ENCODE measurements around the gene GIT1. TPM values are rescaled to one million over a fixed set of nuclear protein-coding genes. Genes with fewer than 3 reads are reported as not detected.

The GIT1 gene
- total and polyA plus RNA-seq, 2 experiments from 2014 or later = 15.9 to 60.9 TPM

DNA sequence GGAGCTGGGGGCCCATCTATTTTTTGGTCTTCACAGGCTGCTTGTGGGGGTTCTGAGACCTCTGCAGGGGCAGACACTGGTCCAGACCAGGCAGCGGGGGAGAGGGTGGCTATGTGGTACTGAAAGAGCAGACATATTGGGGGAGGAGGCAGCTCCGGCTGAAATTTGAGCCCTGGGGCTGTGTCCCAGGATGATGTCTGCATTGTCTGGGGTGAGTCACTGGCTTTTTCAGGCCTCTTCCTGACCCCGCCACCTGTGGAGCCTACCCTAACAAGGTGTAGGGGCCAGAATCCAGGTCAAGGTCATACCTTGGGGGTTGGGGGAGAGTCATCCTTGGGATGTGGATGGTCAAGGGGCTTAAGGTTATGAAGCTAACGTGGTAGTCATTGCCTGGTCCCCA is 30.8 kb upstream of the GIT1 start:
- peaks cover 5% of the 10 kb centered on the region; the same call in 1 of the 2 replicates for H4K20me1 ChIP-seq (replicated peaks; ENCODE audit: insufficient read depth)
- H3K27me3 Mint-ChIP-seq (ENCODE audit: insufficient read depth, low read depth, poor library complexity) = peaks cover 61% of the 10 kb centered on the region
- no peak overlapping the region for H3K27ac Mint-ChIP-seq
- peaks cover 83% of the 10 kb centered on the region for H3K27me3 ChIP-seq (ENCODE audit: insufficient read depth)
- no peaks in the 10 kb centered on the region for H3K79me2 ChIP-seq (replicated peaks; ENCODE audit: insufficient read depth)
- H3K4me1 Mint-ChIP-seq = peaks cover 42% of the 10 kb centered on the region
- H3K4me1 ChIP-seq (ENCODE audit: insufficient read depth) = peaks cover 31% of the 10 kb centered on the region
- 0 out of 2 replicates have a peak, but pooled peaks cover 4% of the 10 kb centered on the region for H3K9me2 ChIP-seq (ENCODE audit: insufficient read depth)
- H3K4me3 Mint-ChIP-seq = no peak overlapping the region; the same call in 2 of the 3 replicates
- DNase-seq (ENCODE audit: low spot score) = peak; percentile 58
- no peaks in the 10 kb centered on the region for H3K36me3 ChIP-seq (ENCODE audit: insufficient read depth)
- H3K27ac ChIP-seq (ENCODE audit: low read depth) = no peak overlapping the region
- no peak for ATAC-seq
- no peak overlapping the region for H2AFZ ChIP-seq
- no peak overlapping the region; the same call in 1 of the 2 replicates for H3K4me2 ChIP-seq
- no peaks in the 10 kb centered on the region; the same call in 1 of the 3 replicates for H3K9me3 Mint-ChIP-seq
- H3K4me3 ChIP-seq = no peak overlapping the region
- H3F3A ChIP-seq (replicated peaks; ENCODE audit: low read depth) = peaks cover 4% of the 10 kb centered on the region; the same call in 1 of the 2 replicates
- TF ChIP-seq EZH2phosphoT487 (IDR thresholded peaks at IDR 0.05; ENCODE audit: unreplicated experiment) (no peak), POLR2AphosphoS5 (IDR thresholded peaks at IDR 0.05; ENCODE audit: low read depth) (no peak)
- TF ChIP-seq, protein P1, sequence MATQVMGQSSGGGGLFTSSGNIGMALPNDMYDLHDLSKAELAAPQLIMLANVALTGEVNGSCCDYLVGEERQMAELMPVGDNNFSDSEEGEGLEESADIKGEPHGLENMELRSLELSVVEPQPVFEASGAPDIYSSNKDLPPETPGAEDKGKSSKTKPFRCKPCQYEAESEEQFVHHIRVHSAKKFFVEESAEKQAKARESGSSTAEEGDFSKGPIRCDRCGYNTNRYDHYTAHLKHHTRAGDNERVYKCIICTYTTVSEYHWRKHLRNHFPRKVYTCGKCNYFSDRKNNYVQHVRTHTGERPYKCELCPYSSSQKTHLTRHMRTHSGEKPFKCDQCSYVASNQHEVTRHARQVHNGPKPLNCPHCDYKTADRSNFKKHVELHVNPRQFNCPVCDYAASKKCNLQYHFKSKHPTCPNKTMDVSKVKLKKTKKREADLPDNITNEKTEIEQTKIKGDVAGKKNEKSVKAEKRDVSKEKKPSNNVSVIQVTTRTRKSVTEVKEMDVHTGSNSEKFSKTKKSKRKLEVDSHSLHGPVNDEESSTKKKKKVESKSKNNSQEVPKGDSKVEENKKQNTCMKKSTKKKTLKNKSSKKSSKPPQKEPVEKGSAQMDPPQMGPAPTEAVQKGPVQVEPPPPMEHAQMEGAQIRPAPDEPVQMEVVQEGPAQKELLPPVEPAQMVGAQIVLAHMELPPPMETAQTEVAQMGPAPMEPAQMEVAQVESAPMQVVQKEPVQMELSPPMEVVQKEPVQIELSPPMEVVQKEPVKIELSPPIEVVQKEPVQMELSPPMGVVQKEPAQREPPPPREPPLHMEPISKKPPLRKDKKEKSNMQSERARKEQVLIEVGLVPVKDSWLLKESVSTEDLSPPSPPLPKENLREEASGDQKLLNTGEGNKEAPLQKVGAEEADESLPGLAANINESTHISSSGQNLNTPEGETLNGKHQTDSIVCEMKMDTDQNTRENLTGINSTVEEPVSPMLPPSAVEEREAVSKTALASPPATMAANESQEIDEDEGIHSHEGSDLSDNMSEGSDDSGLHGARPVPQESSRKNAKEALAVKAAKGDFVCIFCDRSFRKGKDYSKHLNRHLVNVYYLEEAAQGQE (IDR thresholded peaks at IDR 0.05; ENCODE audit: unreplicated experiment) = no peak
- H3K36me3 Mint-ChIP-seq (ENCODE audit: low read depth) = no peaks in the 10 kb centered on the region; the same call in 2 of the 3 replicates

DNA sequence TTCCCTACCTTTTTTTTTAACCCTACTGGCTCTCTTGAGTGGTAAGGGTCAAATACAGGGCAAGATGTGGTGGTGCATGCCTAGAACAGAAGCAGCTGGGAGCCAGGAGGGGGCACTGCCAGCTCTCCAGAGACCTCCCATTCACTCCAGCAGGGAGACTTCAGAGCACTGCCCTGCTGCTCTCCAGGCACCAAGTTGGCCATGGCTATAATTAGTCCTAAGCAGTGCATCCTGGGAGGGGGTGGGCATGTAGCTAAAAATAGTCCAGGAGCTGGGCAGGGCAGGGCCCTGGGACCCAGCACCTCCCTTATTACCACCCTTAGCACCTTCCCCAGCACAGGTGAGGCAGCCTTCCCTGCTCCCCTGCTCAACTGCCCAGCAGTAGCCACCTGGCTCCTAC is 29.8 kb upstream of the GIT1 start:
- Histone ChIP-seq H3K27ac (ENCODE audit: low read depth) (no peak overlapping the region), H4K20me1 (replicated peaks; ENCODE audit: insufficient read depth) (peaks cover 5% of the 10 kb centered on the region; the same call in 1 of the 2 replicates), H3F3A (replicated peaks; ENCODE audit: low read depth) (peaks cover 4% of the 10 kb centered on the region; the same call in 1 of the 2 replicates), H3K79me2 (replicated peaks; ENCODE audit: insufficient read depth) (no peaks in the 10 kb centered on the region), H3K4me3 (no peak overlapping the region), H2AFZ (no peak overlapping the region), H3K4me1 (ENCODE audit: insufficient read depth) (peaks cover 38% of the 10 kb centered on the region), H3K36me3 (ENCODE audit: insufficient read depth) (no peaks in the 10 kb centered on the region), H3K4me2 (no peak overlapping the region), H3K9me2 (ENCODE audit: insufficient read depth) (0 out of 2 replicates have a peak, but pooled peaks cover under 1% of the 10 kb centered on the region), H3K27me3 (ENCODE audit: insufficient read depth) (peaks cover 90% of the 10 kb centered on the region)
- ATAC-seq (no peak), DNase-seq (ENCODE audit: low spot score) (peak; percentile 66)
- Mint-ChIP-seq H3K27me3 (ENCODE audit: insufficient read depth, low read depth, poor library complexity) (peaks cover 67% of the 10 kb centered on the region), H3K36me3 (ENCODE audit: low read depth) (no peaks in the 10 kb centered on the region; the same call in 2 of the 3 replicates), H3K4me3 (no peak overlapping the region), H3K9me3 (no peaks in the 10 kb centered on the region; the same call in 1 of the 3 replicates), H3K4me1 (peaks cover 46% of the 10 kb centered on the region), H3K27ac (no peak overlapping the region)
- no peak for TF ChIP-seq CREB1 (CRISPR knock-in tag; IDR thresholded peaks at IDR 0.05; ENCODE audit: low read depth)
- TF ChIP-seq, protein P2, sequence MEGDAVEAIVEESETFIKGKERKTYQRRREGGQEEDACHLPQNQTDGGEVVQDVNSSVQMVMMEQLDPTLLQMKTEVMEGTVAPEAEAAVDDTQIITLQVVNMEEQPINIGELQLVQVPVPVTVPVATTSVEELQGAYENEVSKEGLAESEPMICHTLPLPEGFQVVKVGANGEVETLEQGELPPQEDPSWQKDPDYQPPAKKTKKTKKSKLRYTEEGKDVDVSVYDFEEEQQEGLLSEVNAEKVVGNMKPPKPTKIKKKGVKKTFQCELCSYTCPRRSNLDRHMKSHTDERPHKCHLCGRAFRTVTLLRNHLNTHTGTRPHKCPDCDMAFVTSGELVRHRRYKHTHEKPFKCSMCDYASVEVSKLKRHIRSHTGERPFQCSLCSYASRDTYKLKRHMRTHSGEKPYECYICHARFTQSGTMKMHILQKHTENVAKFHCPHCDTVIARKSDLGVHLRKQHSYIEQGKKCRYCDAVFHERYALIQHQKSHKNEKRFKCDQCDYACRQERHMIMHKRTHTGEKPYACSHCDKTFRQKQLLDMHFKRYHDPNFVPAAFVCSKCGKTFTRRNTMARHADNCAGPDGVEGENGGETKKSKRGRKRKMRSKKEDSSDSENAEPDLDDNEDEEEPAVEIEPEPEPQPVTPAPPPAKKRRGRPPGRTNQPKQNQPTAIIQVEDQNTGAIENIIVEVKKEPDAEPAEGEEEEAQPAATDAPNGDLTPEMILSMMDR (conservative IDR thresholded peaks at IDR 0.05; ENCODE audit: low read depth in 2 of 2) = peak; percentile 41 to 61
- no peak for TF ChIP-seq ZNF331 (CRISPR knock-in tag; IDR thresholded peaks at IDR 0.05; ENCODE audit: low read depth)
- no peak for TF ChIP-seq ZNF114 (CRISPR knock-in tag; IDR thresholded peaks at IDR 0.05)

Data from GM23338 (cell line).